ENCODE results near the gene LRP1.

DNA sequence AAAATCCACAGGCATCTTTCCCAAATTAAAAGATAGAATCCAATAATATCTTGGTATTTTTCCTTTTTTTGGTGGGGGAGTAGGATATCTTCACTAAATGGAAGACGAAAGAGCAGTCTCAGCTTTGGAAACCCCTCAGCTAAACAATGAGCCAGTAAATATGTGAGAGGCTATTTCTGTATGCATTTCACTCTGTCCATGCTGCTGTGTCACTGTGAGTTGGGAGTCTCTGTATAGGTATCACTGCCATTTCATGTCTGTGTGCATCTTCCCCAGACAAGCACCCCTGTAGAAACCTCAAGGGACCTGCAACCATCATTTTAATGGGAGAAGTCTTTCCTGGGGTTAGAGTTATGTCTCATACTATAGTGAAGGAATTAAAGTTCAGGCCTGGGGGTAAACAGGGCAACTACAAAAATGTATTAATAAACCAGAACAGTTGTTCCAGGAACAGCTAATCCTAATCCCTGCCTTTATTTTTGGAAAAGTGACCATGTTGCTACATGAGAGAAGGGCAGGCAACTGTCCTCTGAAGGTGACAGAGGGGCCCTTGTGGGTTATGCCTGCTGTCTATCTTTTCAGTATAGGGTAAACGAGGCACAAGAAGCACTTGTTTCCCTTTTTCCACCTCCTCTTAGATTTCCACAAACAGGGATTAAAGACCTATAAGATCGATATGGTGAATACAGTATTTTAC is 134.0 kb downstream of the LRP1 start:
- TF ChIP-seq SUZ12 (IDR thresholded peaks at IDR 0.05) (no peak), FOXM1 (IDR thresholded peaks at IDR 0.05; ENCODE audit: borderline replicate concordance) (no peak), SP1 (IDR thresholded peaks at IDR 0.05) (no peak), ARNT (IDR thresholded peaks at IDR 0.05) (no peak), ELF4 (IDR thresholded peaks at IDR 0.05) (no peak), BHLHE40 (IDR thresholded peaks at IDR 0.05; ENCODE audit: borderline replicate concordance) (no peak), HDGF (IDR thresholded peaks at IDR 0.05; ENCODE audit: borderline replicate concordance) (no peak), CTBP1 (IDR thresholded peaks at IDR 0.05; ENCODE audit: borderline replicate concordance) (no peak), FOXA1 (IDR thresholded peaks at IDR 0.05) (no peak), TARDBP (IDR thresholded peaks at IDR 0.05) (no peak), L3MBTL2 (conservative IDR thresholded peaks at IDR 0.05) (no peak), NFRKB (IDR thresholded peaks at IDR 0.05) (no peak), FOXK2 (IDR thresholded peaks at IDR 0.05) (no peak)
- TF ChIP-seq, protein P1, sequence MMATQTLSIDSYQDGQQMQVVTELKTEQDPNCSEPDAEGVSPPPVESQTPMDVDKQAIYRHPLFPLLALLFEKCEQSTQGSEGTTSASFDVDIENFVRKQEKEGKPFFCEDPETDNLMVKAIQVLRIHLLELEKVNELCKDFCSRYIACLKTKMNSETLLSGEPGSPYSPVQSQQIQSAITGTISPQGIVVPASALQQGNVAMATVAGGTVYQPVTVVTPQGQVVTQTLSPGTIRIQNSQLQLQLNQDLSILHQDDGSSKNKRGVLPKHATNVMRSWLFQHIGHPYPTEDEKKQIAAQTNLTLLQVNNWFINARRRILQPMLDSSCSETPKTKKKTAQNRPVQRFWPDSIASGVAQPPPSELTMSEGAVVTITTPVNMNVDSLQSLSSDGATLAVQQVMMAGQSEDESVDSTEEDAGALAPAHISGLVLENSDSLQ (IDR thresholded peaks at IDR 0.05), result no peak

Measured in HEK293T (cell line).